Fibroblast of pulmonary artery (primary cell): ENCODE measurements around the gene GRIK1.

ENCODE experiments used
- DNase-seq: peaks from one replicate; pipeline ENCODE4 v3.0.0-alpha.2; 2010; ENCODE audit warnings: low read depth
- H3K4me3 ChIP-seq: replicated peaks from 2 replicates; pipeline ENCODE4 v1.5.1; 2011; ENCODE audit warnings: low read depth, mild to moderate bottlenecking, control low read depth, low read length, moderate library complexity
- TF ChIP-seq, protein P1 (sequence below): IDR thresholded peaks from 2 replicates; pipeline ENCODE4 v1.5.1; 2011; ENCODE audit warnings: mild to moderate bottlenecking, control low read depth, low read length, inconsistent platforms; ENCODE audit errors: missing control alignments

Gene GRIK1

GRCh38 chr21:29834617-29835016, 105.2 kb downstream of the GRIK1 start:
- DNase-seq: no peak
- TF ChIP-seq, protein P1, sequence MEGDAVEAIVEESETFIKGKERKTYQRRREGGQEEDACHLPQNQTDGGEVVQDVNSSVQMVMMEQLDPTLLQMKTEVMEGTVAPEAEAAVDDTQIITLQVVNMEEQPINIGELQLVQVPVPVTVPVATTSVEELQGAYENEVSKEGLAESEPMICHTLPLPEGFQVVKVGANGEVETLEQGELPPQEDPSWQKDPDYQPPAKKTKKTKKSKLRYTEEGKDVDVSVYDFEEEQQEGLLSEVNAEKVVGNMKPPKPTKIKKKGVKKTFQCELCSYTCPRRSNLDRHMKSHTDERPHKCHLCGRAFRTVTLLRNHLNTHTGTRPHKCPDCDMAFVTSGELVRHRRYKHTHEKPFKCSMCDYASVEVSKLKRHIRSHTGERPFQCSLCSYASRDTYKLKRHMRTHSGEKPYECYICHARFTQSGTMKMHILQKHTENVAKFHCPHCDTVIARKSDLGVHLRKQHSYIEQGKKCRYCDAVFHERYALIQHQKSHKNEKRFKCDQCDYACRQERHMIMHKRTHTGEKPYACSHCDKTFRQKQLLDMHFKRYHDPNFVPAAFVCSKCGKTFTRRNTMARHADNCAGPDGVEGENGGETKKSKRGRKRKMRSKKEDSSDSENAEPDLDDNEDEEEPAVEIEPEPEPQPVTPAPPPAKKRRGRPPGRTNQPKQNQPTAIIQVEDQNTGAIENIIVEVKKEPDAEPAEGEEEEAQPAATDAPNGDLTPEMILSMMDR: no peak
- no peak overlapping the region for H3K4me3 ChIP-seq

GRCh38 chr21:29832217-29832616, 107.6 kb downstream of the GRIK1 start:
- no peak overlapping the region for H3K4me3 ChIP-seq
- no peak for DNase-seq
- TF ChIP-seq, protein P1: no peak

DNA sequence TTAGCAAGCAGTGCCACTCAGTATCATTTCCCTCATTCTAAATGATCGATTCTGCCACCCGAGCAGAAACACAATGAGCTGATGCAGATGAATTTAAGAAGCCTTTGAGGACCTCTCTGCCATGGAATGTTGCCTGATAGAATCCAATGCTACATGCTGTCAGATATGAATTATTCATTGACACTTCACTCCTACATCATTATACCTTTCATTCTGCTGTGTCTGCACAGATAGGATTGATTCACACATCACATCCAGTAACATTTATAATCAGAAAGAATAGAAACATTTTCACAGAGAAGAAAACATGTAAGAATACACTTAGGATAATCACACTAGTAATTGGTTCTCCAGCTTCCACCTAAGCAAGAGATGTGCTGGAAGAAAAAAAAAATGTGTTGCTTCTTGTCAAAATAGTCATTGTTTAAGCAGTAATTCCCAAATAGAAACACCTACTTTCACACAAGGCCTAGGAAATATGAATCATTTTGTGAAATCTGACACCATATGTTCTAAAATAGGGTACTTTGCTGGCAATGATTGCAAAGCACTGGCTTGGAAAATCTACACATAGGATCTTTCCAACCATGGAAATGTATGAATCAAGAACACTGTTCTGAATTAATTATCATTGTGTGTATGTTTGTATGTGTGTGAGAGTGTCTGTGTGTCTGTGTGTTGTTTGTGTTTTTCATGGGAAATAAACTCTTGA, 110.1 kb downstream of the GRIK1 start:
- peak; percentile 6 for DNase-seq
- H3K4me3 ChIP-seq: no peak overlapping the region
- TF ChIP-seq, protein P1: no peak

DNA sequence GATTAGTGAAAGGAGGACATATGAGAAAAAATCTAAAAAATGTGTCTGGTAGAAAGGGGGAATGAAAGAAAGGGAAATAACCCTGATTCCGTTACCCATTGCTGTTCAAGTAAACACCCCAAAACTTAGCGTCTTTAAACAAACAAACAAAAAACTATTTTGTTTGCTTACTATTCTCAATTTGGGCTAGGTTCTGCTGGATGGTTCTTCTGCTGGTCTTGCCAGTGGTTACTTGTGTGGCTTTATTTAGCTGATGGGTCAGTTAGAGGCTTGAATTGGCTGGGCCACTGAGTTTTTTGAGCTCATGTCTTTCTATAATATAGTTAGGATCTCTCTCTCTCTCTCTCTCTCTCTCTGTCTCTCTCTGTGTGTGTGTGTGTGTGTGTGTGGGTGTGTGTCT, 112.1 kb downstream of the GRIK1 start:
- H3K4me3 ChIP-seq: no peak overlapping the region
- DNase-seq: no peak
- TF ChIP-seq, protein P1: no peak

DNA sequence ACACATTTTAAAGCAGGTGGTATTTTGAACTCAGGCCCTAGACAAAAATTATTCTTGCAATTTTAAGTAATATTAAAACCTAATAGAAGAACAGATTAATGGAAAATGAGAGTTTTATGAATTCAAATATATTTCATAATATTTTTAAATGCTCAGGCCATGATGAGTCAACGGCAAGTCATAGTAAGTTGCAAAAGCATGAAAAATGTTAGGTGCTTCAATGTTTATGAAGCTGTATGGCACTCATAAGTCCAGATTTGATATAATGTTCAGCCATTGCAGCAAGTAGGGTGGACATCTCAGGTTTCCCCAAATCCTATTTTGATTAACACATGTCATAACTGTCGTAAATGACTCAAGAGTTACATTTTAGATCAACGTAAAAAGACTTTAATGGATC, 112.6 kb downstream of the GRIK1 start:
- peak; percentile 4 for DNase-seq
- TF ChIP-seq, protein P1: no peak
- no peak overlapping the region for H3K4me3 ChIP-seq

GRCh38 chr21:29826386-29826785, 113.4 kb downstream of the GRIK1 start:
- H3K4me3 ChIP-seq: no peak overlapping the region
- TF ChIP-seq, protein P1: no peak
- no peak for DNase-seq

DNA sequence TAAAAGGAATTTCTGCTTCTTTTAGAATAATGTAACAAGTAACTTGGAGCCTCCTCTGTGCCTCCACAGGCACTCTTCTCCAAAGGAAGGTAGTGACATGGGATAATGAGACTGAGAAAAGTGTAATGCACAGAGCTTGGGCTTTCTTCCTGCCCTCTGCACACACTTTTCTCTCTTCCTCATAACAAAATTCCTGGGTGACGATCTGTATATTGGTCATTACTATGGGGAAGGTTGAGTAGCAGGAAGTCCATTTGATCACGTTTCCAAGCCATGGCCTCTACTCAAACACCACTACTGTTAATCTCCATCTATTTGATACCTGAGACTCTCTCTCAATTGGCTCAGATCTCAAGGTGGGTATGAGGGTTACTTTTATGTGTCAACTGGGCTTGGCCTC, 113.9 kb downstream of the GRIK1 start:
- H3K4me3 ChIP-seq: no peak overlapping the region
- DNase-seq: no peak
- TF ChIP-seq, protein P1: no peak
